CD4-positive, alpha-beta T cell treated with Interleukin-17A for 1 hour (primary cell): ENCODE data around the gene CEL.
A peak's percentile ranks its signal among the peaks of the same experiment; 100 is the strongest.
"Not testable (repeated sequence)": the region's sequence is repeated elsewhere in the genome, so short reads cannot be mapped to it uniquely, and the experiment has no call there.

Source experiments
- DNase-seq: peaks from one replicate; pipeline ENCODE4 v3.0.0-alpha.2; 2020

CEL gene

DNA sequence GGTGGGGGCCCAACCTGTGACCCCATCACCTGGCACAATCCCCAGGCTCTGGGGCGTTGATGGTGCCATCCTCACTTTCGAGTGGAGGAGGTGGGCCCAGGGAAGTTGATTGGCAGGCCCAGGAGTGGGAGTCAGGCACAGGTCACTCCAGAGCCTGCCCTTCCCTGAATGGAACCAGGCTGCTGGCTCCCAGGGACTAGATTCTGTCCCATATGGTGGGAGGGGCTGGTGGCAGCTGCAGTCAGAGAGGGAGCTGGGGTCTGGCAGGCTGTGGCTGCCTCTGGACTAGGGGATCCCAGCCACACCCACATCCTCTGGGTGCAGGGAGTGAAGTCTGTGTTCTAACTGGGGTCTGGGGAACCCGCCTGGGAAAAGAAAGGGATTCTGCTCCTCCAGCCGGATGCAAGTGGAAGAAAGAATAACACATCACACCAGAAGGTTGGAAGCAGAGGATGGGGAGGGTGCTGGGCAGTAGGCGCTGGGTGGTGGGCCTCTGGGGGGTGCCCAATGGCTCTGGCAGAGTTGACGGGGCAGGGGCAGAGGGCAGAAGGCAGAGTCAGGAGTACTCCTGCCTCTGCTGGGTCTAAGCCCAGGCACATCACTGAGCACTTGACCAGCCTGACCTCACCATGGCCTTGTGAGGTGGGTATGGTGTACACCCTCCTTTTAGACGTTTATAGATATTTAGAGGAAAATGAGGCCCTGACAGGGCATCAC lies 25.8 kb downstream of the CEL start:
- DNase-seq, result no peak

DNA sequence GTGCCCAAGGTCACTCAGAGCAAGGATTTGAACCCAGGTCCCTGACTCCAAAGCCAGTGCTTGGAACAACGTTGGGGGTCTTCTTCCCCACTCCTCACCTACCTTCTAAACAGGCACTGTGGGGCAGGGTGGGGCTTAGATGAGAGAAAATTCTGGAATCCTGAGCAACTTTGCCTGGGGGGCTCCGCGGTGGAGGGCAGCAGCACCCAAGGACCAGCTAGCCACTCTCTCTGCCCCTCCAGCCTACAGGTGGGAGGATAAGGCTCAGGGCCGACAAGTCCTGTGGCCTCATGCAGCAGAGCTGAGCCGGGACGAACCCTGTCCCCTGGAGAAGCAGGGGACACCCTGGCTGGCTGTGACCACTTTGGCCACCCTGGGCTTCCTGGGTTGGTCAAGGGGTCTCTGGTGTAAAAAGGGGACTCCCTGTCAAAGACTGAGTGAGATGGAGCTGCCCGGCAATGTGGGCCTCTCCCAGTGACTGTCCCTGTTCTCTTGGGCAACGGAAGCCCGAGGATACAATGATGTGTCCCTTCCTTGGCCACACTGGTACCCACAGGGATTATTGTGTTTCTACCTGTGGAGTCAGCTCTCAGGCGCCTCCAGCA lies 26.5 kb downstream of the CEL start:
- DNase-seq, result no peak

DNA sequence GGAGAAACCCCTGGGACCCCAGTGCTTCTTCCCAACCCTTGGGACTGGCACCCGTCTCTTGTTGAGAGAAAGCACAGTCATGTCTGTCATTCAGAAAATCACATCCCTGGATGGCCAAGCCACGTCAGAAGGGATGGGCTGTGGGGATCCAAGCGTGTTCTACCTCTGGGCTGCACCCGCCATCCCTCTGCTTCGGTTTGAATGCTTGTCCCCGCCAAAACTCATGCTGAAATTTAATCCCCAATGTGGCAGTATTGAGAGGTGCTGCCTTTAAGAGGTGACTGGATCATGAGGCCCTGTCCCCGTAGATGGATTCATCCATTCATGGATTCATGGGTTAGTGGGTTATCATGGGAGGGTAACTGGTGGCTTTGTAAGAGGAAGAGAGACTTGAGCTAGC lies 27.0 kb downstream of the CEL start:
- DNase-seq, result no peak

DNA sequence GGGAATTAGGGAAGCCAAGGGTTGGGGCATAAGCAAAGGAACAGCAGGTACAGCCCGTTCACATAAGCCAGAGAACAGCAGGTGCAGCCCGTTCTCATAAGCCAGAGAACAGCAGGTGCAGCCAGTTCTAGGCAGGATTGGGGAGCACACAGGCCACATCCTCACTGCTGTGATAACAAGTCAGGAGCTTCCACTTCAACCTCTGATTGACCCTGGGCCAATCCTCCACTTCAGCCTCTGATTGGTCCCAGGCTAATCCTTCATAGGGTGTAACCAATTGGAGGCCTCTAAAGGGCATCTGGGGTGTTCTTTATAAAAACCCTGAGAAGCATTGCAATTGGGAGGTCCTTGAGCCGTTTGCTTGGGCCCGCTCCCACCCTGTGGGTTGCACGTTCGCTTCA lies 27.5 kb downstream of the CEL start:
- no peak for DNase-seq

DNA sequence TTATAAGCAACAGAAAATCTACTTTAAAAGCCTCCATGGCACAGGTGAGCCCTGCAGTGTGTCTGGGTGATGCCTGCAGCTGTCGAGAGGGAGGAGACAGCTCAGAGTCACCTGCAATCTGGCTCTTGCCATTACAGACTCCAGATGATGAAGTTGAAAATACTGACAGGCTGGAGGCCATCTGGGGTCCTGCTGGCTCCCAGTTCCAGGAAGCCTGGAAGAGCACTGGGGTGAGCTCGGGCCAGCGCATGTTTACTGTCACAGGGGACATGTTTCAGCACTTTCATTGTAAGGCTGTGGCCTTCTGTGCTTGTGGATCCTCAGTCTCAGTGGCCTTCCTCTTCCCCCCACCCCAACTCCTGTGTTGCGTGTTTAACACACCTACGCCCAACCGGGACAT lies 28.4 kb downstream of the CEL start:
- no peak for DNase-seq

DNA sequence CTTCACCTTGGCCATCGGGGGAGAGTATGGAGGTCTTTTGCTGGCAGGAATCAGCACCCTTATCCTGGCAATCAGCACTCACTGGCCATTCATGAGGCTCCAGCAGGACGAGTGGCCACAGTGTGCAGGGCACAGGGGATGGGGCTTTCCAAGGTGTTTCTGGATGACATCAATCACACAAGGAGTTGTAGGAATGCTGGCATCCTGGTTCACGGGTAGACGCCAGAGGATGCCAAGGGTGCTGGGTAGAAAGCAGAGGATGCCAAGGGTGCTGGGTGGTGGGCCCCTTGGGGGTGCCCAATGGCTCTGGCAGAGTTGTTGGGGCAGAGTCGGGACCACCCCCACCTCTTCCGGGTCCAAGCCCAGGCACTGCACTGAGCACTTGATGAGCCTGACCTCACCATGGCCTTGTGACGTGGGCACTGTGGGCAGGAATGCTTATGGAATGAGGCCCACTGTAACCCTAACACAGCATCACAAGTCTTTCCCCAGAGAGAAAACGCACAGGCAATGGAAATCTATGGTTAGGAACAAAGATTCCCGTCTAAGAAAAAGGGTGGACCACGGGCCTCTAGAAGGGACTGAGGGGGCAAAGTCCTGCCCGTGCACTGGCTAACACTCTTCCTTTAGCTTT lies 29.1 kb downstream of the CEL start:
- no peak for DNase-seq

DNA sequence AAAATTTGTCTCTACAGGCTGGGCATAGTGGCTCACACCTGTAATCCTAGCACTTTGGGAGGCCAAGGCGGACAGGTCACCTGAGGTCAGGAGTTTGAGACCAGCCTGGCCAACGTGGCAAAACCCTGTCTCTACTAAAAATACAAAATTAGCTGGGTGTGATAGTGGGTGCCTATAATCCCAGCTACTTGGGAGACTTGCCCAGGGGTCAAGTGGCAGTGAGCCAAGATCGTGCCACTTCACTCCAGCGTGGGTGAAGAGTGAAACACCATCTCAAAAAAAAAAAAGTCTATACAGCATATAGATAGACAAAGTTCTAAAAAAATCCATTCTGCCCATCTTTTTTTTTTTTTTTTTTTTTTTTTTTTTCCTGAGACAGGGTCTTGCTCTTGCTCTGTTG lies 32.6 kb downstream of the CEL start:
- DNase-seq, result not testable (repeated sequence)

DNA sequence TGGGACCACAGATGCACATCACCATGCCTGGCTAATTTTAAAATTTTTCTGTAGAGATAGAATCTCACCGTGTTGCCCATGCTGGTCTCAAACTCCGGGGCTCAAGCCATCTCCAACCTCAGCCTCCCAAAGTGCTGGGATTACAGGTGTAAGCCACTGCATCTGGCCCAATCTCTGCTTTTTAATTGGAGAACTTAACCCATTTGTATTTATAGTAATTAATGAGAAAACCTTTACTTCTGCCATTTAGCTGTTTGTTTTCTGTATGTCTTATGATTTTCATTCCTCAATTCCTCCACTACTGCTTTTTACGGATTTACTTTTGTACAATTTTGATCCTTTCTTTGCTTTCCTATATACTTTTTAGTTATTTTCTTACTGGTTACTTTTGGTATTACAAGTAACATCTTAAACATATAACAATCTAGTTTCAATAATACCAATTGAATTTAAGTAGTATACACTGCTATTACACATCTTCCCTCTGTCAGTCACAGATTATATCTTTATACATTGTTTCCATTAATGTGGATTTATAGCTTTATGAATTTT lies 33.1 kb downstream of the CEL start:
- no peak for DNase-seq

DNA sequence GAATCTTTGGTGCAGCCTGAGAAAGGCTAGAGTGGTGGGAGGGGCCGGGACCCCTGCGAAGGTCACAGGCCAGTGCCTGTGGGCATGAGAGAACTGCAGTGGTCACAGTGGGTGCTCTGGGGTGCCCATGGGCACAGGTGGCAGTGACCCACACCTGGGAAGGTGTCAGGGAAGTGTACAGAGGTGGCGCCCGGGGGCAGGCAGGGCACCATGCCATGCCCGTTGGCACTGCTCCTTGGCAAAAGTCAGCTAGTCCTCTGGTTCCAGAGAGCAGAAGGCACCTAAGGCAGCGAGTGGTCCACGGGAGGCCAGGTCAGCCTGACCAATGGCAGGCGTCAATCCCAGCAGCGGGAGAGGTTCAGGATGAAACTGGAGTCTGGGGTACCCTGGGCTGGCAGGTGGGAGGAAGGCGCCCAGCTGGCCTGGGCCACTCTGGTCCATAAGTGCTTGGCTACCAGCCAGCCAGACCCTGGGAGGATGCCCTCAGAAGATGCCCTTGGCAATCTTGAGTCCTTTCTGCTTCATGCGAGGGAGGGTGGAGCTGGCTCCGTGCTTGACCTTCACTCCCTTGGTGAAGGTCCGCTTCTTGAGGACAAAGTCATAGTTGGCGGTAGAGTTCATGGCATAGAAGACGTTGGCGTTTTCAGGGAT lies 36.4 kb downstream of the CEL start:
- no peak for DNase-seq

DNA sequence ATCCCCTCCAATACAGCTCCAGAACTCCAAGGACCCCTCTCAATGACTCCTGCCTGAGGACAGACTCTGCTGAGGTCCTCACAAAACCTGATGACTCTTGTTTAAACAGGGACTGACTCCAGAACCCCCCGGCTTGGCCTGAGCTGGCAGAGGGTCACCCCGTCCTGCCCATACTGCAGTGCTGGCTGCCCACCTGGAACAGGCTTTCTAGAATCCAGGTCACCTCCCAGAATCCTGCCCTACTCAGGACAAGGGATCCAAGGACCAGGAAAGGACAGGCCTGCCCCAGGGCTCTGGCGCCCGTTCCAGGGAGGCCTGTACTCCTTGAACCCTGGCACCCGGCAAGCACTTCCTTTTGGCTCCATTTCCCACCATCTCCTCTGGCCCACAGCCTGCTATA lies 37.1 kb downstream of the CEL start:
- no peak for DNase-seq

DNA sequence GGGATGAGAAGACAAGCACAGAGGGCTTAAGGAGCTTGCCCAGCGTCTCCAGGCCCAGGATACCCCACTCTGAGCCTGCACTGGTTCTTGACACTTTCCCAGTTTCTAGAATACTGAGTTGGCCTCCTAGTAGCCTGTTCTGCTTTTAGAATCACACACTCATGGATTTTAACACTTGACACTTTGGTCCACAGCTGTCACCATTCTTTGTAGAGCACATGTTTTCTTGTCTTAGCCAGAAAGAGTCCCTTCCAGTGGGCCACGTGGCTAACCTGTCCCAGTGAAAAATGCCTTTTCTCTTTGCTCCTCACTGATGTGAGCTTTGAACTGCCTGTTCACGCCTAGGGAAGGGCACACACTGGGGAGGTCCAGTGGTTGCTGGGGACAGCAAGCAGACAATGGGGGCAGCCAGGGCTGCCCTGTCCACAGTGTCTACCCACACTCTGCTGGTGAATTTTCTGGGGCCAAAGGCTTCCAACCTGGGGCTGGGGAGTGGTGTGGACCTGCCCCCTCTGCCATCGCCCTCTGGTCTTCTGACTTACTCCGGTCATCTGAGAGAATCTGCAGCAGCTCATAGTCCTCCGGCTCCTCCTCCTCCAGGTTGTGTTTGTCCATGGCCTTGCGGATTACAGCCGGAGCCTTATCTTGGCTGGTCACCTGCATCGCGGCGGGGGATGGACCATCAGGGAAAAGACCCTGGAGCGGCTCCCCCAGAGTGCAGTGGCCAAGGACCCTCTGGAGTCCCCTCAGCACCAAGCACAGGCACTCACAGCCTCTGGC lies 38.1 kb downstream of the CEL start:
- no peak for DNase-seq

DNA sequence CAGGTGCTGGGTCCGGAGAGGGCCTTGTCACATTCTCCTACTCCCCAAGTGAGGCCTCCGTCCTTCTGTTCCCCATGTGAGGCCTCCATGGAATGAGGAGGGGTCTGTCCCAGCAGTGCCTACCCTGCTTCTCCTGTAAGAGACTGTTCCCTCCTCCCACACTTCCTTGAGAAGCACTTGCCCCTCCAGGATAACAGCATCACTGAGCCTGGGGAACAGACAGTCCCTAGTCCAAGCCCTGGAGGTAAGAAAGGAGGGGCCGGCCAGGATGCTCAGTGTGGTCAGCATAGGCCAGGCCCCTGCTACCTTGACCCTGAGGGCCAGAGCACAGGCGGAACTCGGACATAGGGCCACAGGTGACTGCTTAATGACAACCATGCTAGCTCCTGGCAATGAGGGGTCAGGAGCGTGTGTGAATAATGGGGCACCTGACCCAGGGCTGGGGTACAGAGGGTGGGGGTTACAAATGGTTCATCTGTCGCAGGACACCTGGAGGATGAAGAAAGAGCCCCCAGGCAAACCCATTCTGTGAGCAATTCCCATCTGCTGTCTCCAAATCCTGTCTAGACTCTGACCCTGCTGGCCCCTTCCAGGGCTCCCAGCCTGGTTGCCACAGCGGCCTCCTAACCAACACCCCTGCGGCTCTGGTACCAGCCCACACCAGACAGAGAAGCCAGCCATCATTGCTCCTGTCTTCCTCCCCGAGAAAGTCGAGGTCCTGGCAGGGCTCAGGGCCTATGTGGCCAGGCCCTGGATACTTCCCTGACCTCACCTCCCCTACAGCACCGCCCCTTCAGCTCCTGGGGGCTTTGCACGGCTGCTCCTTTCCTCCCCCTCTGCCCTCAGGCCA lies 39.0 kb downstream of the CEL start:
- no peak for DNase-seq

DNA sequence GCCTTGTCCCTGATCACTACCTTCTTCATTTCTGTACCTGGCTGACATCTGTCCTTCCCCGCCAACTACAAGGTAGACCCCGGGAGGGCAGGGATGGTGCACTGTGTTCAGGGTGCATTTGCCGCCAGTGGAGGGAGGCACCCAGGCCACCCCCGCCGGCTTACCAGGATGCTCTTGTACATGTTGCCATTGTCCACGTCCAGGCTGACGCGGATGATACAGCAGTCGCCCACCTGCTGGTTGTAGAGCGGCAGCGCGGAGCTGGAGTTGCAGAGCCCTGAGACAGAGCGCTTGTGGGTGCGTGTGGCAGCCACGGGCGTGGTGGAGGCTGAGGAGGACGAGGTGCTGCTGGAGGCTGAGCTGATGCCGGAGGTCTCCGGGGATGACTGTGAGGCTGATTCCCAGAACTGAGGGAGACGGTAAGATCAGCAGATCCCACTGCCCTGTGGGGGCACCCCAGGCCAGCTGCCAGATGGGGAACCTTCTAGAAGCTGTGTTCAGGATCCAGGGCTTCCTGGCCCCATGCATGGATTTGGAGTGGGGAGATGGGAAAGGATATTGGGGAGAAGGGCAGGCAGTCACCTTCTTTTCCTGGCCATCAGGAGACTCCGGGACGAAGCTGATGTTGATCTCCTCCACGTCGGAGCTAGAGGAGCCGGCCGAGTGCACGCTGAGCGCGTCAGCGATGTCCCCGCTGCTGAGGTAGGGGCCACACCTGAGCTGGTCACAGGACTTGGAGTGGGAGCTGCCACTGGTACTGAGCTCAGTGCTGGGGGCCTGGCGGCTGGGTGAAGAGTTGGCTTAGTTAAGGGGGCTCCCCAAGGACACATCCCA lies 39.8 kb downstream of the CEL start:
- DNase-seq, result no peak

DNA sequence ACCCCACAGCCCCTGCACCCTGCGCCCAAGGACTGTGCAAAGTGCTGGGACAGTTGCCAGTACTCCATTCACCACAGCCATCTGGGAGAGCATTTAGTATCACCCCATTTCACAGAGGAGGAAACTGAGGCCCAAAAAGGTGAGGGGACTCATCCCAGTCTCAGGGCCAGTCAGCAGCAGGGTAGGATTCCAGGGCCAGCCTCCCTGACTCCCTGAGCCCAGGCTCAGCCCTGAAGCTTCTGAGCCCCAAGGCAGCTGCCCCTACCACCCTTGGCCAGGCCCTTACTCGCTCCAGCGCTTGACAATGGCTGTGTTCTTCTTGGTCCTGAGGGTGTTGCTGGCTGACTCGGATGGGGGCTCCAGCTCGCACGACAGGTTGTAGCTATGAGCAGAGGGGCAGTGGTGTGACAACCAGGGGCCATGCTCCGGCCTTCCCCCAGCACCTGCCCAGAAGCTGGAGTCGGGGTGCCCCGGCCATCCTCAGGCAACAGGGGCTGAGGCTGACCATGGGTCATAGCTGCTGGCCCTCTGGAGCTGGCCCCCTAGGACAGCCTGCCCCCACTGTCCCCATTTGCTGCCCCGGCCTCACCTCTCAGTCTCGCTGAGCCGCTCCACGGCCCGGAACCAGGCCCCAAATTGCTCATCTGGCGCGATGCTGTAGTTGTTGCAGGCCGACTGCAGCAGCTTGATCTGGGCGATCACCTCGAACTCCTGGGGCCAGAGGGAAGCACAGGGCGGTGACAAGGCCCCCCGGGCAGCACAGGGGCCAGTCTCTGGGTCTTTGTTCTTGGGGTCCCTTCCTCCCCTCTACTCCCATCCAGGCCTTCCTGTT lies 40.6 kb downstream of the CEL start:
- no peak for DNase-seq

DNA sequence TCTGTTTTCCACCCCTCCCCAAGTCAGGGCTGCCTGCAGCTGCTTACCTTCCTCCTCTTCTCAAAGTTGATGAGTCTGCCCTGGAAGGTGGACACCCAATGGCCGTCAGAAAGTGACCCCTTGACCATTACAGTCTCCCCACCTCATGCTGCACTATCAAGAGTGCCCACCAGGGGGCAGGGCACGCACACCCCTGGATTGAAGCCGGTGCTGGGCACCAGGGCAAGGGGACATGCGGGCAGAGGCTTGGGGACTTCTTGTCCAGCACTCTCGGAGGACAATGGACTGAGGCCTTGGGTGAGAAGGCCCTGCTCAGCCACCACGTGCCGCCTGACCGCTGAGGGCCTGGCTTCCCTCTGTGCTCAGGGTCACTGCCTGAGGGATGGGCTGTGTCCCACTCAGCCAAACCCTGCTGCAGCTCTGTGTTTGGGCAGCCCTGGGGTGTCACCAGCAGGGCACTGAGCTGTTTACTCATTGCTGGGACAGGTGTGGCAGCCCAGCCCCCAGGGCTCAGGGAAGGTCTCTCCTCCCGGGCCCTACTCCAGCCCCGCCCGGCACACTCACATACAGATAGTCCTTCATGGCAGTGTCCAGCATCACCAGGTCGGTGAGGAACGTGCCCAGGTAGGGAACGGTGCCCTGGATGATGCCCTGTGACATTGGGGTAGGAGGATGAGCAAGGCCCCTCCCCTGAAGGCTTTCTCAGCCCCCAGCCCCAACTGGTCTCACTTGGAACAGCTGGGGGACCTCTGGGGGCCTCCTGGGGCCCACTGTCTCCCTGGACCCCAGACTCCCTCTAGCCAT lies 41.6 kb downstream of the CEL start:
- DNase-seq, result peak; percentile 58

DNA sequence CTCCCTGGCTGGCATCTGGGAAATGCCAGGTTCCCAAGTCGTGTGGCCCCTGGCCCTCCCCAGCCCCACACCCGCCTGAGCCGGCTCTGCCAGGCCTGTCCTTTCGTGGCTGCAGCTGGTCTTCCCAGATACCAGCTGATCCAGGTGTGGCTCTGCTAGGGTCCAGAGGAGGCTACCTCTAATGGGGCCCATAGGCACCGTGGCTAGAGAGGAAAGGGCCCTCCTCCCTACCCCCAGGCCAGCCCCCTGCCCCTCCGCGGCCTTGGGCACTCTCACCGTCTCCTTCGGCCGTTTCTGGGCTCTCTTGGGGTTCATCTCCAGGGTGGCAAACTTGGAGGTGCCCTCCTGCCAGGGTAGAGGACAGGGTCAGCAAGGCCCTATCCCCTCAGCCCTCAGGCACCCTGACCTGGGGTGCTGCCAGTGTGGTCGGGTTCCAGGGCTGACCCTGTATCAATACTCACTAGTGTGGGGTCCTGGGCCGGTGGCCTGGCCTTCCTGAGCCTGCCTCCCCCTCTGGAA lies 42.3 kb downstream of the CEL start:
- no peak for DNase-seq

DNA sequence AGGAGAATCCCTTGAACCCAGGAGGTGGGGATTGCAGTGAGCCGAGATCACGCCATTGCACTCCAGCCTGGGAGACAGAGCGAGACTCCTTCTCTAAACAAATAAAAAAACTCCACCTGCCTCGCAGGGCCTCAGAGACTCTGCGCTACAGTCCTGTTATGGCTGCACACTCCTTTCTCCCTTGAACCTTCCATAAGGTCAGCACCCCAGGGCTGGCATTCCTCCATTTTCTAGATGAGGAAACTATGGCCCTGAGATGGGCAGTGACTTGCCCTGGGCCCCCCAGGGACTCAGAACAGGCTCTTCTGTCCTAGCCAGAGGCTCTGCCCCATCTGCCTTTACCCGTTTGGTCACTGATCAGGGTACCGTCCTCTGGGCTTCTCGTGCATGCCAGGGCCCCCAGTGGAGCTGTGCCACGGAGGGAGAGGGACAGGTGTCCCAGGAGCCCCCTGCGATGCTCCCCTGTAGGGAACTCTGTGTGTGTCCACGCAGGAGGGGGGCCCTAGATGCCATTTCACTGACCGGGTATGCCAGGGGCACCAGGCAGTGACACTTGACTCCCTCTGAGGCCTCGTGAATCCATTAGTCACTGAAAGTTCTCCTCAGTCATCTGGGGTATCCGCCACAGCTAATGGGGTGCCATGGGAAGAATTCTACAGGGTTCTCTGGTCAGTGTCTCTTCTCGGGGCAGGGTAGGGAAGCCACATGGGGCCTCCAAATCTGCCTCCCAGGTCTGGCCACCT lies 43.1 kb downstream of the CEL start:
- no peak for DNase-seq

DNA sequence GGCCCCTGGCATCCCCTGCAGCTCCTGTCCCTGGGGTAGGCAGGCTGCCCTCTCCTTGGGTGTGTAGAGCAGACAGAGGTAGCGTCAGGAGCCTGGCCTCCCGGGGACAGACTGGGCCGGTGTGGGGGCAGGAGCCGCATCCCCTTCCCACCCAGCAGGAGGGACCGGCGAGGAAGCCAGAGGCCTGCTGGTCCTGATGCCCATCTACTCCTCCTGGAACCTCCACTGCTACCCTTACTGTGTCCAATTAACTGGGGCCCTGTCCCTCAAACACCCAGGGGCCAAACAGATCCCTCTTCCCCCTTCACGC lies 43.6 kb downstream of the CEL start:
- no peak for DNase-seq
